Activated CD4-positive, alpha-beta T cell treated with anti-CD3 and anti-CD28 coated beads for 36 hours (primary cell): ENCODE results near the gene OR4D11. TPM values are rescaled to one million over a fixed set of nuclear protein-coding genes. Genes with fewer than 3 reads are reported as not detected.

Experiments
- ATAC-seq: fragments of 200-7000 bp; cut with Tn5 transposase; one replicate; pipeline ENCODE4 v1.10.0; 2021; ENCODE audit warnings: mild to moderate bottlenecking, moderate library complexity
- CTCF ChIA-PET: fragments of 350-600 bp; sonication (Branson Sonifier 250); formaldehyde crosslinking; loops from one replicate; lab custom pipeline; 2021; ENCODE audit warnings: antibody characterized with exemption; lab: Charles Lee
- POLR2A ChIA-PET: fragments of 350-600 bp; sonication (Branson Sonifier 250); formaldehyde crosslinking; loops from one replicate; lab custom pipeline; 2021; ENCODE audit warnings: antibody characterized with exemption, inconsistent platforms; lab: Charles Lee
- DNase-seq: peaks from one replicate; pipeline ENCODE4 v3.0.0-alpha.2; 2020
- H3K27ac Mint-ChIP-seq: one replicate; pipeline ENCODE4 v1.8.0; 2021; ENCODE audit warnings: mixed read lengths
- H3K27me3 Mint-ChIP-seq: one replicate; pipeline ENCODE4 v1.8.0; 2021; ENCODE audit warnings: mixed read lengths
- H3K36me3 Mint-ChIP-seq: one replicate; pipeline ENCODE4 v1.8.0; 2021; ENCODE audit warnings: low read depth, mixed read lengths
- H3K4me1 Mint-ChIP-seq: one replicate; pipeline ENCODE4 v1.8.0; 2021; ENCODE audit warnings: mixed read lengths
- H3K4me3 Mint-ChIP-seq: one replicate; pipeline ENCODE4 v1.8.0; 2021; ENCODE audit warnings: mild to moderate bottlenecking, moderate library complexity, mixed read lengths
- H3K9me3 Mint-ChIP-seq: one replicate; pipeline ENCODE4 v1.8.0; 2021; ENCODE audit warnings: low read depth, mixed read lengths
- intact Hi-C, 2 experiments: fragments of 100-400 bp; cut with DNase I in 1 of 2; cut with micrococcal nuclease in 1 of 2; formaldehyde crosslinking; loops; one replicate each; pipeline versions ENCODE4 v1.14.2 to v1.15.1; 2022 to 2024; cut with DNase I, micrococcal nuclease
- total RNA-seq, 2 experiments: library from RNA; stranded (reverse); gene quantifications; one replicate each; pipeline ENCODE4 v1.2.3, GENCODE V29; 2021

The OR4D11 gene
- total RNA-seq, result not detected

DNA sequence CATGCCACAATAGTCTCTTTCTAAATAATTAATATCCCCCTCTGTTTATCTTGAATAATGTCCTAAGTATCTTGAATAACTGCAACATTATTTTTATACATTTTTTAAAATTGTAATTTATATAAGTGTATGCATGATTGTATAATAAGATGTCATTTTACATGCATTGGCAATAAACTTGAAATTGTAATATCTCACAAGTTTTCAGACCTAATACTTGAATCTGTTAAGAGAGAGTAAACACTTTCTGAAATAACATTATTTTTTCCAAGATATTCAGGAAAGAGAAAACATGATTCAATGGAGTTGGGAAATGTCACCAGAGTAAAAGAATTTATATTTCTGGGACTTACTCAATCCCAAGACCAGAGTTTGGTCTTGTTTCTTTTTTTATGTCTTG is at the start of gene OR4D11:
Gene OR4D11 (plus strand): TSS at position 301 of the 400 bp plus-strand sequence. CDS start 0 bp downstream, at position 301.
- H3K27ac Mint-ChIP-seq, result no peak within 1 kb of the TSS
- POLR2A ChIA-PET, result no interaction called here
- no peaks in the 10 kb centered on the region for H3K36me3 Mint-ChIP-seq
- ATAC-seq, result no peak
- CTCF ChIA-PET, result interaction anchor here (0.6 to 0.9 kb wide), 2 partner anchors 9 to 175 kb away, joined by 3 to 4 read pairs; no protein-coding TSS in a partner anchor
- H3K4me3 Mint-ChIP-seq, result no peak within 1 kb of the TSS
- peaks cover 2% of the 10 kb centered on the region for H3K27me3 Mint-ChIP-seq
- intact Hi-C loops, result no loop called here
- no peak for DNase-seq
- no peaks in the 10 kb centered on the region for H3K9me3 Mint-ChIP-seq
- H3K4me1 Mint-ChIP-seq, result peaks cover 17% of the 10 kb centered on the region

- ATAC-seq, result no peak
- CTCF ChIA-PET, result interaction anchor here (1.5 kb wide), 1 partner anchor 26 kb away, joined by 3 read pairs; no protein-coding TSS in a partner anchor
- no peaks in the 10 kb centered on the region for H3K9me3 Mint-ChIP-seq
- no peaks in the 10 kb centered on the region for H3K4me1 Mint-ChIP-seq
- intact Hi-C loops, result no loop called here
- H3K27ac Mint-ChIP-seq, result no peak within 1 kb of the TSS
- POLR2A ChIA-PET, result no interaction called here
- H3K4me3 Mint-ChIP-seq, result no peak within 1 kb of the TSS
- peaks cover 5% of the 10 kb centered on the region for H3K27me3 Mint-ChIP-seq
- DNase-seq, result no peak
- H3K36me3 Mint-ChIP-seq, result no peaks in the 10 kb centered on the region
Measured at GRCh38 chr11:59456661-59457060, 46.7 kb upstream of the OR4D11 start, which contains the start of gene OR4D6. TSS of gene OR4D6 (plus strand) at chr11:59456961. CDS start at chr11:59456961, 0 bp downstream.

- ChIA-PET CTCF (no interaction called here), POLR2A (no interaction called here)
- Mint-ChIP-seq H3K4me1 (no peaks in the 10 kb centered on the region), H3K27me3 (peaks cover 11% of the 10 kb centered on the region), H3K27ac (no peak overlapping the region), H3K9me3 (no peaks in the 10 kb centered on the region), H3K4me3 (no peak overlapping the region), H3K36me3 (no peaks in the 10 kb centered on the region)
- DNase-seq (no peak), ATAC-seq (no peak)
- intact Hi-C loops, result no loop called here
Measured at GRCh38 chr11:59459916-59460315, 43.5 kb upstream of the OR4D11 start.

DNA sequence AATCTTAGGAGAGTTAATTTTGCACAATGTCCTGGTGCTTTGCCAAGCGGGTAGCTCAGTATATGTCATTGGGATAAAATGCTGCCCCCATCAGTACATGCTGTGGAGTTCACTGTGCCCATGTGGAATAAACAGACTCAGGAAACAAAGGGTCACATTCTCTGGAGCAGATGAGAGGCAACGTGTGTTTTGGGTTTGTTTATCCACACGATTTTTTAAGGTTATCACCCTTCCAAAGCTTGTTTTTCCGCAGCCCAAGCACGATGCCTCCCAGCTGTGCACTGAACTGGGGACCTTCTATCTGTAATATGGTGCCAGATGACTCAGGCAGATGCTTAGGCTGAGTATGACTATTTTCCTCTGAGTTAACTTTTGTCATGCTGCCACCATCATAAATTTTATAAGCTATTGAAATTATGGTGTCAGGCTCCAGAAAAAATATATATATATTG is 40.2 kb upstream of the OR4D11 start:
- POLR2A ChIA-PET, result no interaction called here
- ATAC-seq (no peak), DNase-seq (no peak)
- CTCF ChIA-PET, result no interaction called here
- intact Hi-C loops, result no loop called here
- Mint-ChIP-seq H3K9me3 (no peaks in the 10 kb centered on the region), H3K27me3 (peaks cover 14% of the 10 kb centered on the region), H3K27ac (no peak overlapping the region), H3K4me3 (no peak overlapping the region), H3K4me1 (no peaks in the 10 kb centered on the region), H3K36me3 (no peaks in the 10 kb centered on the region)

DNA sequence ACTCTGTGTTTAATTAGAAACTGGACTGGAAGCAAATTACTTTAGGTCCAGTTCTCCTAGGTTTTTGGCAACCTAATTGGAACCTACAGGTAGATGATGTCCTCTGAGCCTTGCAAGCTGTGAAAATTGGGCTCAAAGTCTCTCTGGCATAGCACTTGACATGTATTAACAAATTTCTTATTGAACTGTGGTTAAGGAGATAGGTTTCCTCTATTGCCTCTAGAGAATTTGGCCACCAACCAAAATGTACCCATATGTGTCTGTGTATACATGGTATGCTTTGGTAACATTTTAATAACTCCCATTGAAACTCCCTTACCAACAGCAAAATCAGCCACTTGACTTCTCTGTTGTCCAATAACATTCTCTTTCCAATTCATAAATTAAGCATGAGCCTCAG is 30.4 kb upstream of the OR4D11 start, which contains the start of gene OR4D10:
Gene OR4D10 (plus strand): TSS at position 301 of the 400 bp plus-strand sequence. CDS start 4,115 bp downstream, outside the sequence.
- Mint-ChIP-seq H3K36me3 (no peaks in the 10 kb centered on the region), H3K27me3 (peaks cover 7% of the 10 kb centered on the region), H3K9me3 (no peaks in the 10 kb centered on the region), H3K4me1 (no peaks in the 10 kb centered on the region), H3K27ac (no peak within 1 kb of the TSS), H3K4me3 (no peak within 1 kb of the TSS)
- no peak for DNase-seq
- ChIA-PET CTCF (no interaction called here), POLR2A (no interaction called here)
- ATAC-seq, result no peak
- intact Hi-C loops, result loop anchor here in 1 of 2 experiments (10.0 kb wide), 1 partner anchor 62 kb away; no protein-coding TSS in a partner anchor

- DNase-seq (no peak), ATAC-seq (no peak)
- Mint-ChIP-seq H3K36me3 (no peaks in the 10 kb centered on the region), H3K27ac (no peak overlapping the region), H3K9me3 (no peaks in the 10 kb centered on the region), H3K27me3 (peaks cover 8% of the 10 kb centered on the region), H3K4me3 (no peak overlapping the region), H3K4me1 (no peaks in the 10 kb centered on the region)
- CTCF ChIA-PET, result interaction anchor here (0.6 kb wide), 1 partner anchor 172 kb away, joined by 4 read pairs; no protein-coding TSS in a partner anchor
- POLR2A ChIA-PET, result no interaction called here
- intact Hi-C loops, result loop anchor here in 1 of 2 experiments (10.0 kb wide), 1 partner anchor 60 kb away; no protein-coding TSS in a partner anchor
Measured at GRCh38 chr11:59475176-59475575, 28.2 kb upstream of the OR4D11 start.

DNA sequence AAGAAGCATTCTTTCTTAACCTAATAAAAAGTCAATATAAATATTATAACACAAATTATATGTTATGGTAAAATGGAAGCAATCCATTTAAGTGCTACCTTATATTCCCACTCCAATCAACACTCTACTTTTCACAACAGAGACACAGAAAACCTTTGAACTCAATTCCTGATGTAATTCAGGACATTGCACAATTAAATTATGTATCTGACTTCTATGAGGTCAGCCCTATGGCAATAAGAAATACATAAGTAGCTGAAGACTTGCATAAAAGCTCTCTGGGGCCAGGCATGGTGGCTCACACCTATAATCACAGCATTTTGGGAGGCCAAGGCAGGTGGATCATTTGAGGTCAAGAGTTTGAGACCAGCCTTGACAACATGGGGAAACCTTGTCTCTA is 23.5 kb upstream of the OR4D11 start:
- ChIA-PET CTCF (interaction anchor here (1.2 kb wide), 1 partner anchor 19 kb away, joined by 4 read pairs; no protein-coding TSS in a partner anchor), POLR2A (no interaction called here)
- no peak overlapping the region for H3K27ac Mint-ChIP-seq
- ATAC-seq (no peak), DNase-seq (no peak)
- no peaks in the 10 kb centered on the region for H3K4me1 Mint-ChIP-seq
- H3K9me3 Mint-ChIP-seq, result no peaks in the 10 kb centered on the region
- H3K27me3 Mint-ChIP-seq, result peaks cover 8% of the 10 kb centered on the region
- H3K4me3 Mint-ChIP-seq, result no peak overlapping the region
- intact Hi-C loops, result loop anchor here in 1 of 2 experiments (10.0 kb wide), 1 partner anchor 55 kb away; no protein-coding TSS in a partner anchor
- no peaks in the 10 kb centered on the region for H3K36me3 Mint-ChIP-seq

DNA sequence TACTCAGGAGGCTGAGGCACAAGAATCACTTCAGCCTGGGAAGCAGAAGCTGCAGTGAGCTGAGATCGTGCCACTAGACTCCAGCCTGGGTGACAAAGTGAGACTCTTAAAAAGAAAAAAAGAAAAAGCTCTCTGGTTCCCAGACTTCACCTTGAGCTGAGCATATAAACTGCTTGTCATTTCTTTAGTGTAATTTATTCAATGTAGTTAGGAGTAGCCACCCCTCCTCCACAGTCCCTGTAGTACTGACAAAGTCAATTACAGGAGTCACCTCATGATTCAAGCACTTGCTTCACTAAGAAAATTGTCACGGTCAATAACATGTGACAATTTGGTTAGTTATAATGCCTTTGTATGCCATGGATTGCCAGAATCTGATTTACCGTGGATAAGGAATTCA is 23.0 kb upstream of the OR4D11 start:
- Mint-ChIP-seq H3K4me3 (no peak overlapping the region), H3K27ac (no peak overlapping the region), H3K27me3 (peaks cover 6% of the 10 kb centered on the region), H3K9me3 (no peaks in the 10 kb centered on the region), H3K36me3 (no peaks in the 10 kb centered on the region), H3K4me1 (no peaks in the 10 kb centered on the region)
- ATAC-seq, result no peak
- intact Hi-C loops, result no loop called here
- ChIA-PET CTCF (no interaction called here), POLR2A (no interaction called here)
- no peak for DNase-seq

GRCh38 chr11:59501931-59502330 is 1.4 kb upstream of the OR4D11 start:
- DNase-seq, result no peak
- H3K4me3 Mint-ChIP-seq, result no peak overlapping the region

GRCh38 chr11:59510941-59511589 is 7.7 kb downstream of the OR4D11 start, which contains the start of gene OR4D9:
TSS of gene OR4D9 (plus strand) at chr11:59511539. CDS start at chr11:59514913, 3,374 bp downstream.
- DNase-seq, result peak; percentile 15
- ATAC-seq, result peak; percentile 74
- no peaks in the 10 kb centered on the region for H3K36me3 Mint-ChIP-seq
- H3K9me3 Mint-ChIP-seq, result no peaks in the 10 kb centered on the region
- peaks cover 26% of the 10 kb centered on the region for H3K4me1 Mint-ChIP-seq
- H3K4me3 Mint-ChIP-seq, result no peak within 1 kb of the TSS
- ChIA-PET CTCF (no interaction called here), POLR2A (interaction anchor here (0.5 kb wide), 1 partner anchor 360 kb away, joined by 12 read pairs; no protein-coding TSS in a partner anchor)
- H3K27ac Mint-ChIP-seq, result no peak within 1 kb of the TSS
- H3K27me3 Mint-ChIP-seq, result no peaks in the 10 kb centered on the region
- intact Hi-C loops, result no loop called here

More at GRCh38 chr11:59501931-59502330, 1.4 kb upstream of the OR4D11 start:
- ChIA-PET CTCF (no interaction called here), POLR2A (interaction anchor here (0.8 kb wide), 1 partner anchor 53 kb away, joined by 3 read pairs; no protein-coding TSS in a partner anchor)
- intact Hi-C loops, result no loop called here
- Mint-ChIP-seq H3K36me3 (no peaks in the 10 kb centered on the region), H3K27ac (no peak overlapping the region), H3K4me1 (peaks cover 17% of the 10 kb centered on the region), H3K9me3 (no peaks in the 10 kb centered on the region), H3K27me3 (peaks cover 2% of the 10 kb centered on the region)
- peak; percentile 23 for ATAC-seq

DNA sequence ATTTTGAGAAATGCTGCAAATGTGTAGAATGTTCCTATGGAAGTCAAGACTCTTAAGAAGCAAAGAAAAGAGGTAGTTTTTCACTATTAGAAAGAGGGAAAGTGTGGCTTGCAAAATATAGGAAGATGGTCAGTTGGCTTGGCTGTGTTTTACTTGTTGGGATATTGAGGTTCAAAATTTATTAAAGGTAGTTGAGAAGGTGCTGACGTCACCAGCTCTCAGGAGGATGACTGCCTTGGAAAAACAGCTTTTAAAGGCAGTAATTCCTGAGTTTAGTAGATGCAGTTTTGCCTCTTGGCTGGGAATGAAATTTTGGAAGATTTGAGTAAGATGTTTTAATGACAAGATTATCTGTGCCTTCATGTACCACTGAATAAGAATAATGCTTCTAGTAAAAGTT is 8.3 kb downstream of the OR4D11 start:
- H3K27ac Mint-ChIP-seq, result no peak overlapping the region
- ChIA-PET POLR2A (interaction anchor here (0.5 kb wide), 1 partner anchor 361 kb away, joined by 12 read pairs; no protein-coding TSS in a partner anchor), CTCF (interaction anchor here (0.7 to 1.3 kb wide), 2 partner anchors 9 to 54 kb away, joined by 3 to 5 read pairs; no protein-coding TSS in a partner anchor)
- peaks cover 26% of the 10 kb centered on the region for H3K4me1 Mint-ChIP-seq
- no peaks in the 10 kb centered on the region for H3K9me3 Mint-ChIP-seq
- H3K4me3 Mint-ChIP-seq, result no peak overlapping the region
- no peak for ATAC-seq
- H3K27me3 Mint-ChIP-seq, result no peaks in the 10 kb centered on the region
- intact Hi-C loops, result no loop called here
- H3K36me3 Mint-ChIP-seq, result no peaks in the 10 kb centered on the region
- DNase-seq, result no peak
